ENCODE results near the gene FAM50B.

The FAM50B gene

GRCh38 chr6:3816251-3816650, 32.9 kb upstream of the FAM50B start:
- no peak for DNase-seq
- intact Hi-C loops (cut with DNase I) = no loop called here

- intact Hi-C loops (cut with DNase I) = loop anchor here (10.0 kb wide), 1 partner anchor 65 kb away; the partner anchor contains the start of gene PXDC1
- DNase-seq = no peak
Observed at GRCh38 chr6:3819161-3820110, 29.7 kb upstream of the FAM50B start.

GRCh38 chr6:3820563-3820962, 28.6 kb upstream of the FAM50B start:
- intact Hi-C loops (cut with DNase I) = loop anchor here (10.0 kb wide), 1 partner anchor 66 kb away; the partner anchor contains the start of gene PXDC1
- no peak for DNase-seq

- intact Hi-C loops (cut with DNase I) = loop anchor here (10.0 kb wide), 1 partner anchor 68 kb away; the partner anchor contains the start of gene PXDC1
- no peak for DNase-seq
Observed at GRCh38 chr6:3822747-3823445, 26.3 kb upstream of the FAM50B start.

- intact Hi-C loops (cut with DNase I) = loop anchor here (10.0 kb wide), 1 partner anchor 69 kb away; the partner anchor contains the start of gene PXDC1
- no peak for DNase-seq
Observed at GRCh38 chr6:3823671-3824070, 25.5 kb upstream of the FAM50B start.

GRCh38 chr6:3825331-3825831, 23.8 kb upstream of the FAM50B start:
- peak in 38 of 42 donors; percentile 18 to 79 (median 48) for DNase-seq
- intact Hi-C loops (cut with DNase I) = loop anchor here (10.0 kb wide), 1 partner anchor 71 kb away; the partner anchor contains the start of gene PXDC1

GRCh38 chr6:3825851-3826581, 23.2 kb upstream of the FAM50B start:
- intact Hi-C loops (cut with DNase I) = loop anchor here (10.0 kb wide), 1 partner anchor 71 kb away; the partner anchor contains the start of gene PXDC1
- peak in 32 of 42 donors; percentile 22 to 73 (median 51) for DNase-seq

- intact Hi-C loops (cut with DNase I) = loop anchor here (10.0 kb wide), 1 partner anchor 74 kb away; the partner anchor contains the start of gene PXDC1
- DNase-seq = no peak
Observed at GRCh38 chr6:3829285-3829684, 19.9 kb upstream of the FAM50B start.

GRCh38 chr6:3830806-3831205, 18.4 kb upstream of the FAM50B start:
- no peak for DNase-seq
- intact Hi-C loops (cut with DNase I) = no loop called here

GRCh38 chr6:3831761-3832530, 17.2 kb upstream of the FAM50B start:
- intact Hi-C loops (cut with DNase I) = no loop called here
- no peak for DNase-seq

GRCh38 chr6:3835055-3835731, 14.0 kb upstream of the FAM50B start:
- intact Hi-C loops (cut with DNase I) = no loop called here
- peak in 1 of 42 donors; percentile 39 for DNase-seq

GRCh38 chr6:3835785-3836184, 13.4 kb upstream of the FAM50B start:
- intact Hi-C loops (cut with DNase I) = no loop called here
- peak in 1 of 42 donors; percentile 25 for DNase-seq

- peak in 1 of 42 donors; percentile 33 for DNase-seq
- intact Hi-C loops (cut with DNase I) = no loop called here
Observed at GRCh38 chr6:3836566-3836965, 12.6 kb upstream of the FAM50B start.

GRCh38 chr6:3837781-3838180, 11.4 kb upstream of the FAM50B start:
- peak in 1 of 42 donors; percentile 4 for DNase-seq
- intact Hi-C loops (cut with DNase I) = no loop called here

- intact Hi-C loops (cut with DNase I) = no loop called here
- peak in 1 of 42 donors; percentile 13 for DNase-seq
Observed at GRCh38 chr6:3838992-3839867, 9.9 kb upstream of the FAM50B start.

- intact Hi-C loops (cut with DNase I) = no loop called here
- DNase-seq = peak in 1 of 42 donors; percentile 28
Observed at GRCh38 chr6:3841066-3841454, 8.1 kb upstream of the FAM50B start.

Measured in head of caudate nucleus (tissue), 42 donors.